ENCODE data around the gene NLGN1.

The NLGN1 gene

GRCh38 chr3:173887888-173888287 is 490.3 kb downstream of the NLGN1 start:
- Histone ChIP-seq H3K27me3 (ENCODE audit: insufficient read depth, low read length) (no peaks in the 10 kb centered on the region), H3K9me3 (ENCODE audit: insufficient read depth, low read depth, low read length) (no peaks in the 10 kb centered on the region), H3K4me1 (ENCODE audit: insufficient read depth, low read length) (peaks cover 18% of the 10 kb centered on the region), H3K36me3 (ENCODE audit: insufficient read depth, low read length) (no peaks in the 10 kb centered on the region), H3K4me3 (ENCODE audit: low read length) (no peak overlapping the region), H3K27ac (ENCODE audit: low read depth, low read length) (no peak overlapping the region), H3K9ac (ENCODE audit: low read depth, low read length) (no peak overlapping the region)

GRCh38 chr3:173889596-173889995 is 492.1 kb downstream of the NLGN1 start:
- Histone ChIP-seq H3K9ac (ENCODE audit: low read depth, low read length) (no peak overlapping the region), H3K4me3 (ENCODE audit: low read length) (no peak overlapping the region), H3K9me3 (ENCODE audit: insufficient read depth, low read depth, low read length) (no peaks in the 10 kb centered on the region), H3K36me3 (ENCODE audit: insufficient read depth, low read length) (no peaks in the 10 kb centered on the region), H3K27me3 (ENCODE audit: insufficient read depth, low read length) (no peaks in the 10 kb centered on the region), H3K27ac (ENCODE audit: low read depth, low read length) (no peak overlapping the region), H3K4me1 (ENCODE audit: insufficient read depth, low read length) (peaks cover 18% of the 10 kb centered on the region)
- WGBS = 84% methylated on average over 4 of the region's 4 CpGs

GRCh38 chr3:173890091-173890490 is 492.5 kb downstream of the NLGN1 start:
- H3K4me1 ChIP-seq (ENCODE audit: insufficient read depth, low read length) = peaks cover 18% of the 10 kb centered on the region
- 88% methylated on average over 4 of the region's 4 CpGs for WGBS
- H3K27ac ChIP-seq (ENCODE audit: low read depth, low read length) = no peak overlapping the region

GRCh38 chr3:173891272-173892100 is 493.9 kb downstream of the NLGN1 start:
- Histone ChIP-seq H3K27me3 (ENCODE audit: insufficient read depth, low read length) (no peaks in the 10 kb centered on the region), H3K4me3 (ENCODE audit: low read length) (no peak overlapping the region), H3K36me3 (ENCODE audit: insufficient read depth, low read length) (no peaks in the 10 kb centered on the region), H3K4me1 (ENCODE audit: insufficient read depth, low read length) (peaks cover 18% of the 10 kb centered on the region), H3K9ac (ENCODE audit: low read depth, low read length) (no peak overlapping the region), H3K27ac (ENCODE audit: low read depth, low read length) (no peak overlapping the region), H3K9me3 (ENCODE audit: insufficient read depth, low read depth, low read length) (no peaks in the 10 kb centered on the region)
- WGBS = 93% methylated on average over 3 of the region's 4 CpGs

More at GRCh38 chr3:173890091-173890490, 492.5 kb downstream of the NLGN1 start:
- Histone ChIP-seq H3K9me3 (ENCODE audit: insufficient read depth, low read depth, low read length) (no peaks in the 10 kb centered on the region), H3K9ac (ENCODE audit: low read depth, low read length) (no peak overlapping the region), H3K27me3 (ENCODE audit: insufficient read depth, low read length) (no peaks in the 10 kb centered on the region), H3K4me3 (ENCODE audit: low read length) (no peak overlapping the region), H3K36me3 (ENCODE audit: insufficient read depth, low read length) (no peaks in the 10 kb centered on the region)

- H3K27me3 ChIP-seq (ENCODE audit: insufficient read depth, low read length) = no peaks in the 10 kb centered on the region
- 95% methylated on average over 4 of the region's 4 CpGs for WGBS
Observed at GRCh38 chr3:173892547-173892946, 495.0 kb downstream of the NLGN1 start.

GRCh38 chr3:173893066-173893465 is 495.5 kb downstream of the NLGN1 start:
- Histone ChIP-seq H3K27ac (ENCODE audit: low read depth, low read length) (no peak overlapping the region), H3K4me3 (ENCODE audit: low read length) (no peak overlapping the region), H3K9ac (ENCODE audit: low read depth, low read length) (no peak overlapping the region), H3K9me3 (ENCODE audit: insufficient read depth, low read depth, low read length) (no peaks in the 10 kb centered on the region), H3K36me3 (ENCODE audit: insufficient read depth, low read length) (no peaks in the 10 kb centered on the region), H3K27me3 (ENCODE audit: insufficient read depth, low read length) (no peaks in the 10 kb centered on the region), H3K4me1 (ENCODE audit: insufficient read depth, low read length) (peaks cover 18% of the 10 kb centered on the region)
- 97% methylated on average over 4 of the region's 4 CpGs for WGBS

More at GRCh38 chr3:173892547-173892946, 495.0 kb downstream of the NLGN1 start:
- H3K27ac ChIP-seq (ENCODE audit: low read depth, low read length) = no peak overlapping the region
- H3K9ac ChIP-seq (ENCODE audit: low read depth, low read length) = no peak overlapping the region
- H3K9me3 ChIP-seq (ENCODE audit: insufficient read depth, low read depth, low read length) = no peaks in the 10 kb centered on the region
- no peaks in the 10 kb centered on the region for H3K36me3 ChIP-seq (ENCODE audit: insufficient read depth, low read length)
- no peak overlapping the region for H3K4me3 ChIP-seq (ENCODE audit: low read length)
- H3K4me1 ChIP-seq (ENCODE audit: insufficient read depth, low read length) = peaks cover 18% of the 10 kb centered on the region

- no peaks in the 10 kb centered on the region for H3K9me3 ChIP-seq (ENCODE audit: insufficient read depth, low read depth, low read length)
- no peaks in the 10 kb centered on the region for H3K36me3 ChIP-seq (ENCODE audit: insufficient read depth, low read length)
- no peak overlapping the region for H3K27ac ChIP-seq (ENCODE audit: low read depth, low read length)
- H3K4me1 ChIP-seq (ENCODE audit: insufficient read depth, low read length) = peaks cover 16% of the 10 kb centered on the region
- WGBS = 95% methylated on average over 2 of the region's 2 CpGs
- no peak overlapping the region for H3K9ac ChIP-seq (ENCODE audit: low read depth, low read length)
- no peaks in the 10 kb centered on the region for H3K27me3 ChIP-seq (ENCODE audit: insufficient read depth, low read length)
- no peak overlapping the region for H3K4me3 ChIP-seq (ENCODE audit: low read length)
Observed at GRCh38 chr3:173893835-173894234, 496.3 kb downstream of the NLGN1 start.

- H3K36me3 ChIP-seq (ENCODE audit: insufficient read depth, low read length) = no peaks in the 10 kb centered on the region
- H3K4me1 ChIP-seq (ENCODE audit: insufficient read depth, low read length) = no peaks in the 10 kb centered on the region
- no peak overlapping the region for H3K4me3 ChIP-seq (ENCODE audit: low read length)
- no peaks in the 10 kb centered on the region for H3K27me3 ChIP-seq (ENCODE audit: insufficient read depth, low read length)
- no peak overlapping the region for H3K27ac ChIP-seq (ENCODE audit: low read depth, low read length)
- no peak overlapping the region for H3K9ac ChIP-seq (ENCODE audit: low read depth, low read length)
- no peaks in the 10 kb centered on the region for H3K9me3 ChIP-seq (ENCODE audit: insufficient read depth, low read depth, low read length)
Observed at GRCh38 chr3:173897631-173898030, 500.1 kb downstream of the NLGN1 start.

- 97% methylated on average over 2 of the region's 2 CpGs for WGBS
- Histone ChIP-seq H3K27ac (ENCODE audit: low read depth, low read length) (no peak overlapping the region), H3K27me3 (ENCODE audit: insufficient read depth, low read length) (no peaks in the 10 kb centered on the region), H3K9ac (ENCODE audit: low read depth, low read length) (no peak overlapping the region), H3K4me3 (ENCODE audit: low read length) (no peak overlapping the region), H3K9me3 (ENCODE audit: insufficient read depth, low read depth, low read length) (no peaks in the 10 kb centered on the region), H3K36me3 (ENCODE audit: insufficient read depth, low read length) (no peaks in the 10 kb centered on the region), H3K4me1 (ENCODE audit: insufficient read depth, low read length) (peaks cover 6% of the 10 kb centered on the region)
Observed at GRCh38 chr3:173901649-173902048, 504.1 kb downstream of the NLGN1 start.

- Histone ChIP-seq H3K36me3 (ENCODE audit: insufficient read depth, low read length) (no peaks in the 10 kb centered on the region), H3K4me3 (ENCODE audit: low read length) (no peak overlapping the region), H3K4me1 (ENCODE audit: insufficient read depth, low read length) (peaks cover 6% of the 10 kb centered on the region), H3K27me3 (ENCODE audit: insufficient read depth, low read length) (no peaks in the 10 kb centered on the region), H3K27ac (ENCODE audit: low read depth, low read length) (no peak overlapping the region), H3K9ac (ENCODE audit: low read depth, low read length) (no peak overlapping the region), H3K9me3 (ENCODE audit: insufficient read depth, low read depth, low read length) (no peaks in the 10 kb centered on the region)
- 100% methylated on average over 1 of the region's 1 CpG for WGBS
Observed at GRCh38 chr3:173902401-173902800, 504.9 kb downstream of the NLGN1 start.

- Histone ChIP-seq H3K36me3 (ENCODE audit: insufficient read depth, low read length) (no peaks in the 10 kb centered on the region), H3K9me3 (ENCODE audit: insufficient read depth, low read depth, low read length) (no peaks in the 10 kb centered on the region), H3K27me3 (ENCODE audit: insufficient read depth, low read length) (no peaks in the 10 kb centered on the region), H3K4me3 (ENCODE audit: low read length) (no peak overlapping the region), H3K27ac (ENCODE audit: low read depth, low read length) (no peak overlapping the region), H3K4me1 (ENCODE audit: insufficient read depth, low read length) (peaks cover 6% of the 10 kb centered on the region), H3K9ac (ENCODE audit: low read depth, low read length) (no peak overlapping the region)
- 92% methylated on average over 2 of the region's 2 CpGs for WGBS
Observed at GRCh38 chr3:173902871-173903270, 505.3 kb downstream of the NLGN1 start.

- no peak overlapping the region for H3K4me3 ChIP-seq (ENCODE audit: low read length)
- peaks cover 6% of the 10 kb centered on the region for H3K4me1 ChIP-seq (ENCODE audit: insufficient read depth, low read length)
- no peaks in the 10 kb centered on the region for H3K36me3 ChIP-seq (ENCODE audit: insufficient read depth, low read length)
- WGBS = 91% methylated on average over 1 of the region's 1 CpG
- H3K9ac ChIP-seq (ENCODE audit: low read depth, low read length) = no peak overlapping the region
- no peak overlapping the region for H3K27ac ChIP-seq (ENCODE audit: low read depth, low read length)
- no peaks in the 10 kb centered on the region for H3K9me3 ChIP-seq (ENCODE audit: insufficient read depth, low read depth, low read length)
- no peaks in the 10 kb centered on the region for H3K27me3 ChIP-seq (ENCODE audit: insufficient read depth, low read length)
Observed at GRCh38 chr3:173905381-173905780, 507.8 kb downstream of the NLGN1 start.

All from HUES64 (cell line).